Erythroblast (primary cell): ENCODE measurements around the gene LRRC47.

Source experiments
- GATA1 ChIP-seq: IDR thresholded peaks from 2 replicates; pipeline ENCODE4 v1.6.1; 2011; ENCODE audit warnings: low read depth, mild to moderate bottlenecking, control low read depth, low read length, moderate library complexity
- POLR2A ChIP-seq: IDR thresholded peaks from 2 replicates; pipeline ENCODE4 v1.6.1; 2011; ENCODE audit warnings: mild to moderate bottlenecking, low read length

- TF ChIP-seq POLR2A (no peak), GATA1 (no peak)
Observed at GRCh38 chr1:3821004-3821403, 24.7 kb upstream of the LRRC47 start.
